Prostate gland (tissue), 2 donors: Measurements from ENCODE around the gene CPM. TPM values are rescaled to one million over a fixed set of nuclear protein-coding genes. Genes with fewer than 3 reads are reported as not detected.

Experiments used
- DNase-seq: peaks from one replicate; pipeline ENCODE4 v3.0.0-alpha.2; 2019; ENCODE audit warnings: low spot score
- H3K27ac ChIP-seq, 2 donors: fragments of 200-600 bp; sonication (generic); 2 replicates each; pipeline ENCODE4 v1.5.1; 2017 to 2019
- H3K27me3 ChIP-seq: fragments of 200-600 bp; sonication (generic); replicated peaks from 2 replicates; pipeline ENCODE4 v1.5.1; 2019; ENCODE audit not compliant: insufficient read depth
- H3K36me3 ChIP-seq, 2 donors: fragments of 200-600 bp; sonication (generic); 1 replicate in 1 of 2; 2 replicates in 1 of 2; pipeline versions ENCODE4 v1.5.1 to v1.8.1; 2017 to 2019
- H3K4me1 ChIP-seq: fragments of 200-600 bp; sonication (generic); replicated peaks from 2 replicates; pipeline ENCODE4 v1.5.1; 2019
- H3K4me3 ChIP-seq, 2 donors: fragments of 200-600 bp; sonication (generic); 2 replicates each; pipeline ENCODE4 v1.5.1; 2017 to 2019
- H3K9me3 ChIP-seq: fragments of 200-600 bp; sonication (generic); 2 replicates; pipeline ENCODE4 v1.5.1; 2017
- CTCF ChIP-seq, 4 experiments: fragments of 200-600 bp in 2 of 4; fragments of 450-650 bp in 2 of 4; sonication (generic) in 2 of 4; IDR thresholded peaks; 1 replicate in 3 of 4; 2 replicates in 1 of 4; pipeline ENCODE4 v1.5.1; 2016 to 2019; ENCODE audit warnings: antibody characterized with exemption in 4 of 4, mild to moderate bottlenecking in 2 of 4, moderate library complexity in 2 of 4
- POLR2A ChIP-seq: fragments of 450-650 bp; IDR thresholded peaks from one replicate; pipeline ENCODE4 v1.6.1; 2016; ENCODE audit warnings: antibody characterized with exemption, mild to moderate bottlenecking
- POLR2AphosphoS5 ChIP-seq: sonication (generic); formaldehyde crosslinking; IDR thresholded peaks from one replicate; pipeline ENCODE4 v1.6.1; 2017; ENCODE audit warnings: antibody characterized with exemption
- WGBS: methylation state at CpG from one replicate; pipeline ENCODE4 v1.1.5; 2018; 5-methylcytosine and 5-hydroxymethylcytosine counted together
- intact Hi-C: fragments of 100-400 bp; cut with DNase I; formaldehyde crosslinking; loops from one replicate; pipeline ENCODE4 v1.14.2; 2022
- total RNA-seq, 2 donors: library from RNA; depleted of rRNA; stranded (reverse); fragments of >200 nt; gene quantifications; one replicate each; pipeline ENCODE4 v1.1.0, GENCODE V29; 2016

The CPM gene
- total RNA-seq = 10 to 100 TPM; 68.4 TPM

- intact Hi-C loops = loop anchor here (5.0 kb wide), 1 partner anchor 134 kb away; no protein-coding TSS in a partner anchor
- Histone ChIP-seq H3K4me1 (no peaks in the 10 kb centered on the region), H3K27me3 (no peaks in the 10 kb centered on the region), H3K27ac (peak within 1 kb of the TSS; percentile 28 to 67), H3K36me3 (no peaks in the 10 kb centered on the region), H3K9me3 (no peaks in the 10 kb centered on the region), H3K4me3 (peak within 1 kb of the TSS; percentile 47 to 60)
- TF ChIP-seq POLR2AphosphoS5 = no peak
- peak in 2 of 4 experiments; percentile 10 to 14 for TF ChIP-seq CTCF (IDR thresholded peaks at IDR 0.05)
- peak; percentile 89 for TF ChIP-seq POLR2A
- peak; percentile 75 for DNase-seq
- 6% methylated on average over 62 of the region's 96 CpGs for WGBS
Observed at GRCh38 chr12:68932961-68933893, at the start of gene CPM. CPM (minus strand) TSS chr12:68933171; CDS start chr12:68932837, 334 bp downstream.

- H3K27me3 ChIP-seq = no peaks in the 10 kb centered on the region
- DNase-seq = no peak
- no peak overlapping the region for H3K27ac ChIP-seq
- no peak overlapping the region for H3K4me3 ChIP-seq
- H3K36me3 ChIP-seq = no peaks in the 10 kb centered on the region
- peaks cover 3% of the 10 kb centered on the region for H3K4me1 ChIP-seq
- TF ChIP-seq POLR2AphosphoS5 = no peak
- no peak for TF ChIP-seq POLR2A
- TF ChIP-seq CTCF (IDR thresholded peaks at IDR 0.05) = no peak
- H3K9me3 ChIP-seq = no peaks in the 10 kb centered on the region
- intact Hi-C loops = no loop called here
- 67% methylated on average over 4 of the region's 4 CpGs for WGBS
Observed at GRCh38 chr12:68981516-68981915, 48.5 kb upstream of the CPM start.

- Histone ChIP-seq H3K36me3 (no peaks in the 10 kb centered on the region), H3K9me3 (no peaks in the 10 kb centered on the region), H3K4me1 (peaks cover 3% of the 10 kb centered on the region), H3K27ac (no peak overlapping the region), H3K27me3 (no peaks in the 10 kb centered on the region), H3K4me3 (no peak overlapping the region)
- 88% methylated on average over 8 of the region's 10 CpGs for WGBS
- DNase-seq = no peak
- TF ChIP-seq CTCF (IDR thresholded peaks at IDR 0.05) (no peak), POLR2AphosphoS5 (no peak), POLR2A (no peak)
- intact Hi-C loops = no loop called here
Observed at GRCh38 chr12:68980476-68981212, 47.7 kb upstream of the CPM start.

- TF ChIP-seq POLR2A (no peak), POLR2AphosphoS5 (no peak), CTCF (IDR thresholded peaks at IDR 0.05) (no peak)
- Histone ChIP-seq H3K27ac (no peak overlapping the region), H3K4me1 (peaks cover 3% of the 10 kb centered on the region), H3K27me3 (no peaks in the 10 kb centered on the region), H3K9me3 (no peaks in the 10 kb centered on the region), H3K4me3 (no peak overlapping the region), H3K36me3 (no peaks in the 10 kb centered on the region)
- 83% methylated on average over 2 of the region's 2 CpGs for WGBS
- DNase-seq = no peak
- intact Hi-C loops = no loop called here
Observed at GRCh38 chr12:68978678-68979077, 45.7 kb upstream of the CPM start.
